ENCODE data around the gene RAB12.

Gene RAB12

GRCh38 chr18:8685141-8685913 lies 76.1 kb downstream of the RAB12 start:
- DNase-seq (ENCODE audit: low read depth) = no peak

- no peak for DNase-seq (ENCODE audit: low read depth)
These were observed 76.6 kb downstream of the RAB12 start for GRCh38 chr18:8685914-8686216.

DNA sequence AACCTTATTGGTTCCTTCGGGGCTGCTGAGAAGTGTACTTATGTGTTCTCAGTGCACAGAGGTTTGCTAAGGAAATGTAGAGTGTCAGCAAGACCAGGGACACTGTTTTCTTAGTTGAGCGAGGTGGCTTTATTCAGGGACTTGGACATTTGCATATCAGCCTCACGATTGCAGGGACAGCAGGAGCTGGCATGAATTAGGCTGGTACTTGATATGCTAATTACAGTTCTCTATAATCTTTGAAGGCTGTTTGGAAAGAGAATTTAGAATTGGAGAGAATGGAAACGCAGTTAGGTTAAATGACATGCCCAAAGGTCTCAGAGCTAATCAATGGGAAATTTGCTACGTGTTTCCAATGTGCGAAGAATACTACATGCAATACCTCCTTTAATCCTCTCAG lies 77.4 kb downstream of the RAB12 start:
- DNase-seq (ENCODE audit: low read depth) = no peak

- DNase-seq (ENCODE audit: low read depth) = no peak
These were observed 79.1 kb downstream of the RAB12 start for GRCh38 chr18:8688216-8688800.

- DNase-seq (ENCODE audit: low read depth) = no peak
These were observed 79.6 kb downstream of the RAB12 start for GRCh38 chr18:8688816-8689215.
